GM23248 (cell line): Measurements from ENCODE around the gene SDE2.

Source experiments
- EZH2 ChIP-seq: fragments of 200-600 bp; sonication (generic); IDR thresholded peaks from 2 replicates; pipeline ENCODE4 v1.6.1; 2018; ENCODE audit warnings: antibody characterized with exemption, mild to moderate bottlenecking; ENCODE audit not compliant: insufficient read depth, poor library complexity, severe bottlenecking
- EZH2phosphoT487 ChIP-seq: fragments of 200-600 bp; sonication (generic); IDR thresholded peaks from 2 replicates; pipeline ENCODE4 v1.6.1; 2018; ENCODE audit warnings: antibody characterized with exemption, moderate library complexity, mild to moderate bottlenecking, low read depth; ENCODE audit not compliant: insufficient read depth

GRCh38 chr1:226038661-226039060, 39.5 kb upstream of the SDE2 start:
- TF ChIP-seq EZH2phosphoT487 (no peak), EZH2 (no peak)
